ENCODE measurements around the gene STATH.
"Not testable (repeated sequence)": the region's sequence is repeated elsewhere in the genome, so short reads cannot be mapped to it uniquely, and the experiment has no call there.

- TF ChIP-seq CTCF (IDR thresholded peaks at IDR 0.05 in 2 of 3, conservative IDR thresholded peaks at IDR 0.05 in 1 of 3; ENCODE audit: borderline replicate concordance in 1 of 3, insufficient read depth in 1 of 3, low read depth in 2 of 3, low read length in 2 of 3); REST (IDR thresholded peaks at IDR 0.05; ENCODE audit: low read depth); ZNF274 (IDR thresholded peaks at IDR 0.05; ENCODE audit: low read depth, low read length); JUND (IDR thresholded peaks at IDR 0.05); ELF1 (IDR thresholded peaks at IDR 0.05; ENCODE audit: borderline replicate concordance, low read depth); EZH2 (IDR thresholded peaks at IDR 0.05); EZH2phosphoT487 (IDR thresholded peaks at IDR 0.05; ENCODE audit: borderline replicate concordance); SIN3A (IDR thresholded peaks at IDR 0.05; ENCODE audit: low read depth); POLR2AphosphoS5 (IDR thresholded peaks at IDR 0.05; ENCODE audit: low read depth, low read length): not testable (repeated sequence)
- TF ChIP-seq, protein P1, sequence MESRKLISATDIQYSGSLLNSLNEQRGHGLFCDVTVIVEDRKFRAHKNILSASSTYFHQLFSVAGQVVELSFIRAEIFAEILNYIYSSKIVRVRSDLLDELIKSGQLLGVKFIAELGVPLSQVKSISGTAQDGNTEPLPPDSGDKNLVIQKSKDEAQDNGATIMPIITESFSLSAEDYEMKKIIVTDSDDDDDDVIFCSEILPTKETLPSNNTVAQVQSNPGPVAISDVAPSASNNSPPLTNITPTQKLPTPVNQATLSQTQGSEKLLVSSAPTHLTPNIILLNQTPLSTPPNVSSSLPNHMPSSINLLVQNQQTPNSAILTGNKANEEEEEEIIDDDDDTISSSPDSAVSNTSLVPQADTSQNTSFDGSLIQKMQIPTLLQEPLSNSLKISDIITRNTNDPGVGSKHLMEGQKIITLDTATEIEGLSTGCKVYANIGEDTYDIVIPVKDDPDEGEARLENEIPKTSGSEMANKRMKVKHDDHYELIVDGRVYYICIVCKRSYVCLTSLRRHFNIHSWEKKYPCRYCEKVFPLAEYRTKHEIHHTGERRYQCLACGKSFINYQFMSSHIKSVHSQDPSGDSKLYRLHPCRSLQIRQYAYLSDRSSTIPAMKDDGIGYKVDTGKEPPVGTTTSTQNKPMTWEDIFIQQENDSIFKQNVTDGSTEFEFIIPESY (IDR thresholded peaks at IDR 0.05; ENCODE audit: extremely low read depth, insufficient replicate concordance, low read length): not testable (repeated sequence)
Measured at GRCh38 chr4:70050138-70050537, 54.4 kb downstream of the STATH start, which contains the start of gene HTN1.
